Measurements from ENCODE around the gene KRT7.

GRCh38 chr12:52252728-52253343 lies 19.8 kb downstream of the KRT7 start:
- TF ChIP-seq EZH2 (IDR thresholded peaks at IDR 0.05) = no peak
- no peak for TF ChIP-seq POLR2AphosphoS5 (IDR thresholded peaks at IDR 0.05; ENCODE audit: borderline replicate concordance, low read depth, low read length)
- TF ChIP-seq FOXP2 (optimal IDR thresholded peaks at IDR 0.05; ENCODE audit: control extremely low read depth, extremely low read length, insufficient read depth) = no peak
